HEK293T (cell line): ENCODE results near the gene MICAL2.

Experiments
- NFRKB ChIP-seq: fragments of 450-650 bp; IDR thresholded peaks from 2 replicates; pipeline ENCODE4 v1.6.1; 2016; ENCODE audit warnings: mild to moderate bottlenecking, moderate library complexity
- SP1 ChIP-seq: fragments of 450-650 bp; IDR thresholded peaks from 2 replicates; pipeline ENCODE4 v1.6.1; 2017

DNA sequence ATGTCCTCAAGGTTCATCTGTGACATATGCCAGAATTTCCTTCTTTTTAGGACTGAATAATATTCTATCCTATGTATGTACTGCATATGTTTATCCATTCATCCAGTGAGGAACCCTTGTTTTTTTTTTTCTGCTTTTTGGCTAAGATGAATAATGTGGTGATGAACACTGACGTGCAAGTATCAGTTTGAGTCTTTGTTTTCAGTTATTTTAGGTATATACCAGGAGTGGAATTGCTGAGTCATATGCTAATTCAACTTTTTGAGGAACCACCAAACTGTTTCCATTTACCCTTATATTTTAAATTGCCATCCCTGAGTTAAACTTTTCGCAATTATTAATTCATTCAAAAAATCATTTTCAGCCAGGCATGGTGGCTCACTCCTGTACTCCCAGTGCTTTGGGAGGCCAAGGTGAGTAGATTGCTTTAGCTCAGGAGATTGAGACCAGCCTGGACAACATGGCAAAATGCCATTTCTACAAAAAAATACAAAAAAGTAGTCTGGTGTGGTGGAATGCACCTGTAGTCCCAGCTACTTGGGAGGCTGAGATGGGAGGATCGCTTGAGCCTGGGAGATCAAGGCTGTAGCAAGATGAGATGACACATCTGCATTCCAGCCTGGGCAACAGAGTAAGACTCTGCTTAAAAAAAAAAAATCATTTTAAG lies 64.2 kb downstream of the MICAL2 start:
- TF ChIP-seq NFRKB (no peak), SP1 (no peak)
